Activated T-helper 2 cell treated with anti-CD3 and anti-CD28 coated beads, Interferon-gamma antibody, Interleukin-2, Interleukin-4, amounts not matched to agents 10 μg/mL and 5 μg/mL and 100 μg/mL, durations not matched to agents 14 hours and 24 hours and 36 hours (primary cell): ENCODE measurements around the gene MLYCD. TPM values are rescaled to one million over a fixed set of nuclear protein-coding genes. Genes with fewer than 3 reads are reported as not detected.

Experiments
- DNase-seq: peaks from one replicate; pipeline ENCODE4 v3.0.0; 2021; ENCODE audit warnings: low spot score
- H3K27ac Mint-ChIP-seq: one replicate; pipeline ENCODE4 v1.8.0; 2021; ENCODE audit warnings: mixed read lengths
- H3K27me3 Mint-ChIP-seq: one replicate; pipeline ENCODE4 v1.8.0; 2021; ENCODE audit warnings: low read depth, mixed read lengths
- H3K36me3 Mint-ChIP-seq: one replicate; pipeline ENCODE4 v1.8.0; 2021; ENCODE audit warnings: low read depth, mixed read lengths
- H3K4me1 Mint-ChIP-seq: one replicate; pipeline ENCODE4 v1.8.0; 2021; ENCODE audit warnings: low read depth, mixed read lengths
- H3K4me3 Mint-ChIP-seq: one replicate; pipeline ENCODE4 v1.8.0; 2021; ENCODE audit warnings: low read depth, mild to moderate bottlenecking, moderate library complexity, mixed read lengths
- H3K9me3 Mint-ChIP-seq: one replicate; pipeline ENCODE4 v1.8.0; 2021; ENCODE audit warnings: mixed read lengths
- intact Hi-C: fragments of 100-400 bp; cut with micrococcal nuclease; formaldehyde crosslinking; loops from one replicate; pipeline ENCODE4 v1.15.1; 2023
- total RNA-seq: library from RNA; stranded (reverse); gene quantifications from 2 replicates; pipeline ENCODE4 v1.2.3, GENCODE V29; 2022

MLYCD gene
- total RNA-seq, 1 donor from 2014 or later: 6.1 TPM

DNA sequence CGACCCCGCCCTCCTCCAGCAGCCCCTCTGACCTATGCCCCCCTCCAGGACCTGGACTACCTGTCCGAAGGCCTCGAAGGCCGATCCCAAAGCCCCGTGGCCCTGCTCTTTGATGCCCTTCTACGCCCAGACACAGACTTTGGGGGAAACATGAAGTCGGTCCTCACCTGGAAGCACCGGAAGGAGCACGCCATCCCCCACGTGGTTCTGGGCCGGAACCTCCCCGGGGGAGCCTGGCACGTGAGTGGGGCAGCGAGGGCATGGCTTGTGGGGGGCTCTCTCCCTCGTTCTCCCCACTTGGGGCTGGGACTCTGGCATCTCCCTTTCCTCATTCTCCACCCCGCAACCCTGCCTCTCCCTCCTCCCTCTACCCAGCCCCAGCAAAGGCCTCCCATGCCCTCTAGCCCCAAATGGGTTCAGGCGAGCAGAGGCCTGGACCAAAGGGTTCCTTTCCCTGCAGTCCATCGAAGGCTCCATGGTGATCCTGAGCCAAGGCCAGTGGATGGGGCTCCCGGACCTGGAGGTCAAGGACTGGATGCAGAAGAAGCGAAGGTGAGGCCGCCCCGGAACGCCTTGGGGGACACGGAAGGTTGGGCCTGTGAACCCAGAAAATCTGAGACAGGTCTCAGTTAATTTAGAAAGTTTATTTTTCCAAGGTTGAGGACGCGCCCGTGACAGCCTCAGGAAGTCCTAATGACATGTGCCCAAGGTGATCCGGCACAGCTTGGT is 61.8 kb downstream of the MLYCD start:
- DNase-seq: no peak
- no peak overlapping the region for H3K27ac Mint-ChIP-seq
- intact Hi-C loops: no loop called here
- H3K27me3 Mint-ChIP-seq: no peaks in the 10 kb centered on the region
- peaks cover 3% of the 10 kb centered on the region for H3K4me1 Mint-ChIP-seq
- H3K36me3 Mint-ChIP-seq: no peaks in the 10 kb centered on the region
- no peaks in the 10 kb centered on the region for H3K9me3 Mint-ChIP-seq
- H3K4me3 Mint-ChIP-seq: no peak overlapping the region

DNA sequence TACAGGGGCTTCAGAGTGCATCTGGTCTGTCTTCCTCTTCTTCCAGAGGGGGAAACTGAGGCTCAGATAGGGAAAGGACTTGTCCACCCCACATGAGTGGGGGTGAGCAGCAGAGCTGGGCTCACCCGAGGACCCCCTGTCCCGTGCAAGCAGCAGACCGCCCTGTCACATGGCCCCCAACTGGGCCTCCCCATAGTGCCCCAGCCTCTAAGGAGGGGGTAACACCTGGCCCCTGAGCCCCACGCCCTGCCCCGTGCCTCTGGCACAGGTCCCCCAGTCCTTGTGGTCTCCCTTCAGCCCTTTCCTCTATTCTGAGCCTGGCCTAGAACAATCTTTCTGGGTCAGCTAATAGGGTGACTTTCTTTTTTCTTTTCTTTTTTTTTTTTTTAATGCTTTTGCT is 62.7 kb downstream of the MLYCD start:
- H3K9me3 Mint-ChIP-seq: no peaks in the 10 kb centered on the region
- H3K4me3 Mint-ChIP-seq: no peak overlapping the region
- intact Hi-C loops: no loop called here
- H3K27ac Mint-ChIP-seq: no peak overlapping the region
- no peaks in the 10 kb centered on the region for H3K27me3 Mint-ChIP-seq
- DNase-seq: no peak
- peaks cover 2% of the 10 kb centered on the region for H3K4me1 Mint-ChIP-seq
- H3K36me3 Mint-ChIP-seq: no peaks in the 10 kb centered on the region

DNA sequence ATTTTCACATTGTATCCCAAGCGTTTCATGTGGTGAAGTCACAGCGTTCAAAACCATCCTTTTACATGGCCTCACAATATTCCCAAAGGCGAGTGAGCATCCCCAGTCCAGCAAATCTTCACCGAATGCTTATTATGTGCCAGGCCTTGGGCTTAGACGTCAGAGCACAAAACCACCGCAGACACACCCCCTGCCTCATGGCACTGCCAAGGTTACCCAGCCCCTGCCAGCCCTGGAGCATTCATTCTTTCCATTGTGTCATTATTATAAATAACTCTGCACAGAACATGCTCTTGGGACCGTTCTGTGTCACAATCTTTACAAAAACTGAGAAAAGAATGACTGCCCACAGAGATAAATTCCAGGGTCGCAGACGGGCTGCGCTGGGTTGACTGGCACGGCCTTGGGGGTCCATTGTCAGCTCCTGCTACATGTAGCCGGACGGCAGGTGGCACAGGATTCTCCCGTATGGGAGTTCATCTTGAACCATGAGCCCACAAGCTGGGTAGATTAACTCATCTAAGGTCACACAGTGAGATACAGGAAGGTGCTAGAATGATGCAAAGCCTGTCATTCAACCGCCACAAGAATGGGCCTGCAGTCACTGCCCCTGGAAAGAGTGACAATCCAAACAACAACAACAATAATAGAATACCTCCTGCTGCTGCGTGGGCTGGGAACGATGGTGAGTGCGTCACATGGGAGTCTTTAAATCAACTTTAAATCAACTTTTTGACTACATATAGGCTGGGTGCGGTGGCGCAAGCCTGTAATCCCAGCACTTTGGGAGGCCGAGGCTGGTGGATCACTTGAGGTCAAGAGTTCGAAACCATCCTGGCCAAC is 64.6 kb downstream of the MLYCD start:
- H3K27ac Mint-ChIP-seq: no peak overlapping the region
- DNase-seq: no peak
- H3K9me3 Mint-ChIP-seq: no peaks in the 10 kb centered on the region
- H3K27me3 Mint-ChIP-seq: peaks cover 3% of the 10 kb centered on the region
- no peak overlapping the region for H3K4me3 Mint-ChIP-seq
- peaks cover 1% of the 10 kb centered on the region for H3K4me1 Mint-ChIP-seq
- intact Hi-C loops: no loop called here
- no peaks in the 10 kb centered on the region for H3K36me3 Mint-ChIP-seq

DNA sequence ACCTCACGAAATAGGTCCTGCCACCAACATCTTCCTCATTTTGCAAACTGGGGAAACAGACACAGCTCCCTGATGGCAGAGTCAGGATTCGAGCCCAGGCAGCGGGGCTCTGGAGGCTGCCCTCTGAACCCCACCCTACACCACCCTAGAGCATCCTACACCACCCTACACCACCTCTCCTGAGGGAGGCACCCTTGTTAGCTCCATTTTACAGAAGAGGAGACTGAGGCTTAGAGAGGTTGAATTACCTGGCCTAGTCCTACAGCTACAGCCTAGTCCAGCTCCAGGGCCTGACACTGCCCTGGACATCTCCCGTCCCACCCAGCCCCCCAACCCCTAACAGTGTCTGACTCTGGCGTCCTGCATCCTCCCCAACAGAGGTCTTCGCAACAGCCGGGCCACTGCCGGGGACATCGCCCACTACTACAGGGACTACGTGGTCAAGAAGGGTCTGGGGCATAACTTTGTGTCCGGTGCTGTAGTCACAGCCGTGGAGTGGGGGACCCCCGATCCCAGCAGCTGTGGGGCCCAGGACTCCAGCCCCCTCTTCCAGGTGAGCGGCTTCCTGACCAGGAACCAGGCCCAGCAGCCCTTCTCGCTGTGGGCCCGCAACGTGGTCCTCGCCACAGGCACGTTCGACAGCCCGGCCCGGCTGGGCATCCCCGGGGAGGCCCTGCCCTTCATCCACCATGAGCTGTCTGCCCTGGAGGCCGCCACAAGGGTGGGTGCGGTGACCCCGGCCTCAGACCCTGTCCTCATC is 65.9 kb downstream of the MLYCD start:
- no peaks in the 10 kb centered on the region for H3K9me3 Mint-ChIP-seq
- peaks cover under 1% of the 10 kb centered on the region for H3K4me1 Mint-ChIP-seq
- H3K27ac Mint-ChIP-seq: no peak overlapping the region
- H3K4me3 Mint-ChIP-seq: no peak overlapping the region
- intact Hi-C loops: no loop called here
- H3K36me3 Mint-ChIP-seq: no peaks in the 10 kb centered on the region
- no peak for DNase-seq
- H3K27me3 Mint-ChIP-seq: peaks cover 9% of the 10 kb centered on the region

DNA sequence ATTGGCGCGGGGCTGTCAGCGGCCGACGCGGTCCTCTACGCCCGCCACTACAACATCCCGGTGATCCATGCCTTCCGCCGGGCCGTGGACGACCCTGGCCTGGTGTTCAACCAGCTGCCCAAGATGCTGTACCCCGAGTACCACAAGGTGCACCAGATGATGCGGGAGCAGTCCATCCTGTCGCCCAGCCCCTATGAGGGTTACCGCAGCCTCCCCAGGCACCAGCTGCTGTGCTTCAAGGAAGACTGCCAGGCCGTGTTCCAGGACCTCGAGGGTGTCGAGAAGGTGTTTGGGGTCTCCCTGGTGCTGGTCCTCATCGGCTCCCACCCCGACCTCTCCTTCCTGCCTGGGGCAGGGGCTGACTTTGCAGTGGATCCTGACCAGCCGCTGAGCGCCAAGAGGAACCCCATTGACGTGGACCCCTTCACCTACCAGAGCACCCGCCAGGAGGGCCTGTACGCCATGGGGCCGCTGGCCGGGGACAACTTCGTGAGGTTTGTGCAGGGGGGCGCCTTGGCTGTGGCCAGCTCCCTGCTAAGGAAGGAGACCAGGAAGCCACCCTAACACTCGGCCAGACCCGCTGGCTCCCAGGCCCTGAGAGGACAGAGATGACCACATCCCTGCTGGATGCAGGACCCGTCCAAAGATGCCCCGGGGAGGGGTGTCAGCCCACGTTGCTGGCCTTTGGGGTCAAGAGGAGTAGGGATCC is 66.7 kb downstream of the MLYCD start:
- Mint-ChIP-seq H3K9me3 (no peaks in the 10 kb centered on the region), H3K36me3 (no peaks in the 10 kb centered on the region), H3K4me3 (no peak overlapping the region), H3K4me1 (no peaks in the 10 kb centered on the region), H3K27me3 (peaks cover 13% of the 10 kb centered on the region), H3K27ac (no peak overlapping the region)
- DNase-seq: no peak
- intact Hi-C loops: no loop called here

DNA sequence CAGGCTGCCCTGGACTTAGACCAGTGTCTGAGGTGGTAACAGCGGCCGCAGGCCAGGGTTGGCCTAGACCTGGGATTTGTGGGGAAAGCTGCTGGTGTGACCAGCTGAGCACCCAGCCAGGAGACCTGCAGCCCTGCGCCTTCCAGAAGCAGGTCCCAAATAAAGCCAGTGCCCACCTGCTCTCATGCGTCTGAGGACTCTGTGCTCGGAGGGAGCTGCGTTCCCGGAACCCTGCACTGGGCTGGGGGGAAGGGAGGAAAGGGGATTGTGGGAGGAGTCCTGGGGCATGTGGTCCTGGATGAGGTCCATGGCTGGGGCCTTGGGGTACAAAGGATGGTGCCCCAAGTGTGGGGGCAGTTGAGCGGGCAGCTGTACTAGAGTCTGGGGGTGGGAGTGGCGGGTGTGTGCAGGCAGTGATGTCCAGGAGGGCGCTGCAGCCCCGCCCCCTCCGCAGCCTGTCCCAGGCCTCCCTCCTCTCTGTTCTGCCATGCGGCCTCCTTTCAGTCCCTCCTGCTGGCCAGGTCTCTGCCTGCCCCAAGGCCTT is 67.3 kb downstream of the MLYCD start:
- Mint-ChIP-seq H3K4me3 (no peak overlapping the region), H3K4me1 (no peaks in the 10 kb centered on the region), H3K27ac (no peak overlapping the region), H3K27me3 (peaks cover 13% of the 10 kb centered on the region), H3K9me3 (no peaks in the 10 kb centered on the region), H3K36me3 (no peaks in the 10 kb centered on the region)
- no peak for DNase-seq
- intact Hi-C loops: no loop called here

DNA sequence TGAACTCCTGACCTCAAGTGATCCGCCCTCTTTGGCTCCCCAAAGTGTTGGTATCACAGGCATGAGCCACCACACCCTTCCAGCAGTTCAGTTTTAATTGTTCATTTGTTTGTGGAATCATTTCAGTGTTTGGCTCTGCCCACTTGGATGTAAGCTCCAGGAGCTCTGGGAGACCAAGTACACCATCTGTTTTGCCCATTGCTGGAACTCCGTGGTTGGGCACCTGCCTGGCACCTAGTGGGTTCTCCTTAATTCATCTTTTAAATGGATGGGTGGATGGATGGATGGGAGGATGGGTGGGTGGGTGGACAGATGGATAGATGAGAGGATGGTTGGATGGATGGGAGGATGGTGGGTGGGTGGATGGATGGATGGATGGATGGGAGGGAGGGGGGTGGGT is 68.2 kb downstream of the MLYCD start:
- Mint-ChIP-seq H3K27me3 (peaks cover 13% of the 10 kb centered on the region), H3K27ac (no peak overlapping the region), H3K4me1 (no peaks in the 10 kb centered on the region), H3K36me3 (no peaks in the 10 kb centered on the region), H3K9me3 (no peaks in the 10 kb centered on the region), H3K4me3 (no peak overlapping the region)
- no peak for DNase-seq
- intact Hi-C loops: no loop called here

DNA sequence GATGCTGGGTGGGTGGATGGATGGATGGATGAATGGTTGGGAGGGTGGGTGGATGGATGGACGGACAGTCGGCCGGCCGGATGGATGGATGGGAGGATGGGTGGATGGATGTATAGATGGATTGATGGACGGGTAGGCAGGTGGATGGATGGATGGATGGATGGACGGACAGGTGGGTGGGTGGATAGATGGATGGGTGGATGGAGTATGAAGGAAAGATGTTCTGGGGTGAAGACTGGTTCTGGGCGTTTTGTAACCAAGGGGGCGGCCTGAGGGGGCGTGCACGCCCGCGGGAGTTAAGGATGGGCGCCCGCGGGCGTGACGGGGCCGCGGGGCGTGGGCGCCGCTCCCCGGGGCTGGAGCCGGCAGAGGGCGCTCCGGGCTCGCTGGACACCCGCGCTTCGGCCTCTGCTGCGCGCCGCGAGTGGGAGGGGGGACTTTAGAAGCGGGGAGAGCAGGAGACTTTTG is 69.0 kb downstream of the MLYCD start, which contains the start of gene NECAB2:
NECAB2 (plus strand) TSS at position 407 of the 468 bp plus-strand sequence. CDS start 405 bp downstream, outside the sequence.
- no peak within 1 kb of the TSS for H3K4me3 Mint-ChIP-seq
- H3K36me3 Mint-ChIP-seq: no peaks in the 10 kb centered on the region
- DNase-seq: no peak
- no peaks in the 10 kb centered on the region for H3K4me1 Mint-ChIP-seq
- intact Hi-C loops: no loop called here
- H3K9me3 Mint-ChIP-seq: no peaks in the 10 kb centered on the region
- no peak within 1 kb of the TSS for H3K27ac Mint-ChIP-seq
- peaks cover 13% of the 10 kb centered on the region for H3K27me3 Mint-ChIP-seq

DNA sequence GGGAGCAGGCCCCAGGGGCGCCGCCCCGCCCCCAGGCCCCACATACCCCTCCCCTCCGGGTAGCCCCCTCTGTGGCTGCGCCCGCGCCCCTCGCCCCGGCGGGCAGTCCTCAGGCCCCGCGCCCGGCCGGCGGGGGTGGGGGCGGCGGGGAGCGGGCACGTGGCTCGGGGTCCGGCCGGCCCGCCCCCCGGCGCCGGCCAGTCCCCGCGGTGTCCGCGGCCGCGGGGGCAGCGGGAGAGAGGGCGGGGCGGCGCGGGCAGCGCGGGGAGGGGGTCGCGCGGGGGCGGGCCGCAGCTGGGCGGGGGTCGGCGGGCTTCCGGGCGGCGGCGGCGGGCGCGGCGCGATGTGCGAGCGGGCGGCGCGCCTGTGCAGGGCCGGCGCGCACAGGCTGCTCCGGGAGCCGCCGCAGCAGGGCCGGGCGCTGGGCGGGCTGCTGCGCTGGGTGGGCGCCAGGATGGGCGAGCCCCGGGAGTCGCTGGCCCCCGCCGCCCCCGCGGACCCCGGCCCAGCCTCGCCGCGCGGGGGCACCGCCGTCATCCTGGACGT is 69.5 kb downstream of the MLYCD start:
- Mint-ChIP-seq H3K4me3 (no peak overlapping the region), H3K27me3 (peaks cover 13% of the 10 kb centered on the region), H3K9me3 (no peaks in the 10 kb centered on the region), H3K36me3 (no peaks in the 10 kb centered on the region), H3K4me1 (no peaks in the 10 kb centered on the region), H3K27ac (no peak overlapping the region)
- DNase-seq: no peak
- intact Hi-C loops: no loop called here

DNA sequence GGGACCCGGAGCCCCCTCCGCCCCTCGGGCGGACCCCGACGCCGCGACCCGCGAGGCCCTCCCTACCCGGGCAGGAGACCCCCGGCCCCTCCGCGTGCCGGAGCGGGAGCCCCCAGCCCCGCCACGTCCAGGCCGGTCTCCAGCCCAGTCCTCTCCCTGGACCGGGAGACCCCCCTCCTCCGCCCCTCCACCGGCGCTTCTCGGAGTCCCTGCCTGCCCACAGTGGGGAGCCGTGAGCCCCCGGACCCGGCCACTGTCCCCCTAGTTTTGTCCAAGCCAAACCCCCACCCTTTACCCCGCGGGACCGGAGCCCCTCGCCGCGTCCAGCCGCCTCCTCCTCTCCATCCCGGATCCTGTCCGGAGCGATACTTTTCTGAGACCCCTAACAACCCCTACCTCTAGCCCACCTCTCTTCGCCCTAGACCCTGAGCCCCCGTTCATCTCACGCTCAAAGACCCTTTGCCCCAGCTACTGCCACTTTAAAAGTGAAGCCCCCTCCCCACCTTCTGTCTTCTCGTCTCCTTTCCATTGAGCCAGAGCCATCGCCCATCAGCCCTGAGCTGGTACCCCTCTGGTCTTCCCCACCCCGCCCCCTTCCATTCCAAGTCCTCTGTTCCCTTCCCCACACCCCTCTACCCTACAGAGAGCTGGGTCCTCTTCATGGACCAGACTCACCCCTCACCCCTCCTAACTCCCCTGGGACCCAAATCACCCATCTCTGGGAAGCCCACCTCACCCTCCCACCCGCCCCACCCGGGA is 70.2 kb downstream of the MLYCD start:
- Mint-ChIP-seq H3K27me3 (peaks cover 13% of the 10 kb centered on the region), H3K36me3 (no peaks in the 10 kb centered on the region), H3K9me3 (no peaks in the 10 kb centered on the region), H3K4me1 (no peaks in the 10 kb centered on the region), H3K4me3 (no peak overlapping the region), H3K27ac (no peak overlapping the region)
- intact Hi-C loops: no loop called here
- DNase-seq: no peak

DNA sequence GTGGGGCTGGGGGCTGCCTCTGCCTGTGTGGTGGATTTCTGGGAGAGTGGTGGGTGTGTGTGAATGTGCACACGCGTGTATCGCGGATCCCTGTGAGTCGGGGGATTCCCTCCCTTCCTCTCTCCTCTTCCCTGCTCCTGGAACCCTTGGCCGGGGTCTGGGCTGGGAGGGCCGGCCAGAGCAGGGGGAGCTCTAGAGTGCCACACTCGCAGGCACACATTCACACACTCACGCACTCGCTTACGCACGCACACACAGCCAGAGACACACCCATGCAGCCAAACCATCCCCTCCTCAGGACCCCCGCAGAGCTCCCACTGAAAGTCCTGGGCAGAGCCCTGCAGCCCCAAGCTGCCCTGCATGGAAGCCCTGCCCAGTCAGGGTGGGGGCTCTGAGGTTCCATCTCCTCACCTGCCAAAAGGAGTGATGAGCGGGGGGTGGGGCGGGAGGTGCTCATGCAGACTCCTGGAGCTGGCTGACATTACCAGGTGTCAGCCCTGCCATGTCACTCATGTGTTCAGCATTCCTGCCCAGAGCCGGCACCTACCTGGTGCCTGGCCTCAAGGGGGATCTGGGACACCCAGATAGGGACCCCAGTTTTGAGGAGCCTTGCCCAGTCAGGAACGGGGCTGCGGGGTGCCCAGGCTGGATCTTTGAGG is 71.0 kb downstream of the MLYCD start:
- Mint-ChIP-seq H3K27me3 (peaks cover 13% of the 10 kb centered on the region), H3K36me3 (no peaks in the 10 kb centered on the region), H3K9me3 (no peaks in the 10 kb centered on the region), H3K4me1 (no peaks in the 10 kb centered on the region), H3K4me3 (no peak overlapping the region), H3K27ac (no peak overlapping the region)
- intact Hi-C loops: no loop called here
- DNase-seq: no peak
